ENCODE data around the gene VEPH1. TPM values are rescaled to one million over a fixed set of nuclear protein-coding genes. Genes with fewer than 3 reads are reported as not detected.

VEPH1 gene
- total RNA-seq, 2 donors from 2014 or later = 0.21 TPM; not detected in 1

GRCh38 chr3:157522648-157523047, 19.4 kb upstream of the VEPH1 start:
- TF ChIP-seq, protein P1, sequence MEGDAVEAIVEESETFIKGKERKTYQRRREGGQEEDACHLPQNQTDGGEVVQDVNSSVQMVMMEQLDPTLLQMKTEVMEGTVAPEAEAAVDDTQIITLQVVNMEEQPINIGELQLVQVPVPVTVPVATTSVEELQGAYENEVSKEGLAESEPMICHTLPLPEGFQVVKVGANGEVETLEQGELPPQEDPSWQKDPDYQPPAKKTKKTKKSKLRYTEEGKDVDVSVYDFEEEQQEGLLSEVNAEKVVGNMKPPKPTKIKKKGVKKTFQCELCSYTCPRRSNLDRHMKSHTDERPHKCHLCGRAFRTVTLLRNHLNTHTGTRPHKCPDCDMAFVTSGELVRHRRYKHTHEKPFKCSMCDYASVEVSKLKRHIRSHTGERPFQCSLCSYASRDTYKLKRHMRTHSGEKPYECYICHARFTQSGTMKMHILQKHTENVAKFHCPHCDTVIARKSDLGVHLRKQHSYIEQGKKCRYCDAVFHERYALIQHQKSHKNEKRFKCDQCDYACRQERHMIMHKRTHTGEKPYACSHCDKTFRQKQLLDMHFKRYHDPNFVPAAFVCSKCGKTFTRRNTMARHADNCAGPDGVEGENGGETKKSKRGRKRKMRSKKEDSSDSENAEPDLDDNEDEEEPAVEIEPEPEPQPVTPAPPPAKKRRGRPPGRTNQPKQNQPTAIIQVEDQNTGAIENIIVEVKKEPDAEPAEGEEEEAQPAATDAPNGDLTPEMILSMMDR (IDR thresholded peaks at IDR 0.05) = no peak

GRCh38 chr3:157520485-157521150, 17.4 kb upstream of the VEPH1 start:
- Histone ChIP-seq H3K27ac (peak overlapping the region in 1 of 2 donors; percentile 61), H3K9me3 (peaks cover 3% of the 10 kb centered on the region), H3K36me3 (no peaks in the 10 kb centered on the region), H3K27me3 (replicated peaks; ENCODE audit: insufficient read depth) (no peaks in the 10 kb centered on the region), H3K4me3 (no peak overlapping the region), H3K4me1 (ENCODE audit: control insufficient read depth in 1 of 2, low read depth in 2 of 2) (peaks cover 0 to 9% of the 10 kb centered on the region in 2 donors)
- no peak for ATAC-seq (ENCODE audit: insufficient number of reproducible peaks, low FRiP score, low read depth)
- DNase-seq (ENCODE audit: low spot score) = no peak
- TF ChIP-seq, protein P1 (IDR thresholded peaks at IDR 0.05) = no peak

More at GRCh38 chr3:157522648-157523047, 19.4 kb upstream of the VEPH1 start:
- H3K9me3 ChIP-seq = peaks cover 3% of the 10 kb centered on the region
- ATAC-seq (ENCODE audit: insufficient number of reproducible peaks, low FRiP score, low read depth) (no peak), DNase-seq (ENCODE audit: low spot score) (no peak)
- no peak overlapping the region for H3K4me3 ChIP-seq
- H3K27ac ChIP-seq = no peak overlapping the region
- H3K27me3 ChIP-seq (replicated peaks; ENCODE audit: insufficient read depth) = no peaks in the 10 kb centered on the region
- H3K4me1 ChIP-seq (ENCODE audit: control insufficient read depth in 1 of 2, low read depth in 2 of 2) = peaks cover 0 to 9% of the 10 kb centered on the region in 2 donors
- H3K36me3 ChIP-seq = no peaks in the 10 kb centered on the region

GRCh38 chr3:157518881-157519280, 15.7 kb upstream of the VEPH1 start:
- ATAC-seq (ENCODE audit: insufficient number of reproducible peaks, low FRiP score, low read depth) = no peak
- no peak for DNase-seq (ENCODE audit: low spot score)
- Histone ChIP-seq H3K27me3 (replicated peaks; ENCODE audit: insufficient read depth) (no peaks in the 10 kb centered on the region), H3K4me1 (ENCODE audit: control insufficient read depth in 1 of 2, low read depth in 2 of 2) (peaks cover 0 to 9% of the 10 kb centered on the region in 2 donors), H3K36me3 (no peaks in the 10 kb centered on the region), H3K27ac (no peak overlapping the region), H3K4me3 (no peak overlapping the region), H3K9me3 (peaks cover 3% of the 10 kb centered on the region)
- TF ChIP-seq, protein P1 (IDR thresholded peaks at IDR 0.05) = no peak

DNA sequence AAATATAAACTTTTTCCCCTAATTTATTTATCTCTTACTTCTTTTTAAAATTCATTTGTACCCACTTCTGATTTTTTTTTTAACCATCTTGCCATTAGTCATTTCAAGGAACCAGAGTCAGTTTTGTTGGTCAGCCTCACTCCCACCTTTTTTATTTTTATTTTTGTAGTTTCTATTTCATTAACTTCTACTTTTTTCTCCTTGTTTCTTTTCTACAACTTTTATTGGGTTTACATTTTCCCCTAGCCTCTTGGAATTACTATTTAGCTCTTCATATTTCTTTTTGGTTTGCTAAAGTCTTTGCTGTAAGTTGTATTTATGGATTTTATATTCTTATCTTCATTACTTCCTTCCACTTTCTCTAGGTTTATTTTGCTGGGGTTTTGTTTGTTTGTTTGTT, 13.7 kb upstream of the VEPH1 start:
- TF ChIP-seq, protein P1 (IDR thresholded peaks at IDR 0.05) = no peak
- Histone ChIP-seq H3K9me3 (peaks cover 3% of the 10 kb centered on the region), H3K27me3 (replicated peaks; ENCODE audit: insufficient read depth) (no peaks in the 10 kb centered on the region), H3K4me3 (no peak overlapping the region), H3K27ac (no peak overlapping the region), H3K4me1 (ENCODE audit: control insufficient read depth in 1 of 2, low read depth in 2 of 2) (peaks cover 0 to 9% of the 10 kb centered on the region in 2 donors), H3K36me3 (no peaks in the 10 kb centered on the region)
- ATAC-seq (ENCODE audit: insufficient number of reproducible peaks, low FRiP score, low read depth) (no peak), DNase-seq (ENCODE audit: low spot score) (no peak)

DNA sequence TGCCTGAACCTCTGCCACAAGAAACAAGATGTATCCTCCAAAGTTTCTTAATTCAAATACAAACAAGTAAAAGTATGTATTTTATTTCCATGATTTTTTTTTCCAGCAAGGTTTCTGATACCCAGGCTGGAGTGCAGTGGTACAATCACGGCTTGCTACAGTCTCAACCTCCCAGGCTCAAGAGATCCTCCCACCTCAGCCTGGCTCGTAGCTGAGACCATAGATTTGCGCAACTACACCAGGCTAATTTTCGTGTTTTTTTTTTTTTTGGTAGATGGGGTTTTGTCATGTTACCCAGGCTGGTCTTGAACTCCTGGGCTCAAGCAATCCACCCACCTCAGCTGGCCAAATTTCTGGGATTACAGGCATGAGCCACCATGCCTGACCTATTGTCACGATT, 12.2 kb upstream of the VEPH1 start:
- Histone ChIP-seq H3K36me3 (no peaks in the 10 kb centered on the region), H3K4me3 (no peak overlapping the region), H3K9me3 (peaks cover 3% of the 10 kb centered on the region), H3K27ac (no peak overlapping the region), H3K27me3 (replicated peaks; ENCODE audit: insufficient read depth) (no peaks in the 10 kb centered on the region), H3K4me1 (ENCODE audit: control insufficient read depth in 1 of 2, low read depth in 2 of 2) (peaks cover 0 to 6% of the 10 kb centered on the region in 2 donors)
- TF ChIP-seq, protein P1 (IDR thresholded peaks at IDR 0.05) = no peak
- ATAC-seq (ENCODE audit: insufficient number of reproducible peaks, low FRiP score, low read depth) (no peak), DNase-seq (ENCODE audit: low spot score) (no peak)
